HL-60/S4 (cell line): ENCODE results near the gene ARHGAP35.

Experiments used
- in situ Hi-C: fragments of 300-500 bp; cut with MboI; formaldehyde crosslinking; loops from 2 replicates; pipeline ENCODE4 v1.14.3; 2022; ENCODE audit warnings: low sequenced_read_pairs

The ARHGAP35 gene

GRCh38 chr19:46898731-46899130, 37.9 kb downstream of the ARHGAP35 start:
- in situ Hi-C loops: no loop called here

GRCh38 chr19:46900341-46900740, 39.5 kb downstream of the ARHGAP35 start:
- in situ Hi-C loops: no loop called here

- in situ Hi-C loops: no loop called here
These were observed 41.1 kb downstream of the ARHGAP35 start for GRCh38 chr19:46901701-46902401.

- in situ Hi-C loops: no loop called here
These were observed 41.6 kb downstream of the ARHGAP35 start for GRCh38 chr19:46902402-46902766.

- in situ Hi-C loops: no loop called here
These were observed 42.7 kb downstream of the ARHGAP35 start for GRCh38 chr19:46903458-46903857.

GRCh38 chr19:46904114-46905060, 43.6 kb downstream of the ARHGAP35 start:
- in situ Hi-C loops: no loop called here

GRCh38 chr19:46906221-46906620, 45.4 kb downstream of the ARHGAP35 start:
- in situ Hi-C loops: no loop called here

GRCh38 chr19:46907880-46908279, 47.1 kb downstream of the ARHGAP35 start:
- in situ Hi-C loops: no loop called here

- in situ Hi-C loops: no loop called here
These were observed 48.6 kb downstream of the ARHGAP35 start for GRCh38 chr19:46909356-46909755.
